SK-N-MC (cell line): ENCODE results near the gene CCDC192.
"Not testable (repeated sequence)": the region's sequence is repeated elsewhere in the genome, so short reads cannot be mapped to it uniquely, and the experiment has no call there.

Experiments used
- DNase-seq: peaks from one replicate; pipeline ENCODE4 v3.0.0-alpha.2; 2011; ENCODE audit warnings: low read depth, low spot score
- H3K27ac ChIP-seq: fragments of 200-600 bp; sonication (generic); 2 replicates; pipeline ENCODE4 v1.5.1; 2016; ENCODE audit warnings: mixed run types
- H3K36me3 ChIP-seq: fragments of 200-600 bp; sonication (generic); 2 replicates; pipeline ENCODE4 v1.6.1; 2017; ENCODE audit warnings: antibody characterized with exemption, low read length, mixed read lengths; ENCODE audit not compliant: insufficient read depth
- H3K4me3 ChIP-seq: fragments of 200-600 bp; sonication (generic); 2 replicates; pipeline ENCODE4 v1.5.1; 2016
- H3K9ac ChIP-seq: fragments of 200-600 bp; sonication (generic); 2 replicates; pipeline ENCODE4 v1.8.0; 2017; ENCODE audit warnings: mixed run types, mixed read lengths; ENCODE audit not compliant: insufficient read length
- H3K9me3 ChIP-seq: fragments of 200-600 bp; sonication (generic); 2 replicates; pipeline ENCODE4 v1.6.1; 2017; ENCODE audit warnings: low read depth, mild to moderate bottlenecking, antibody characterized with exemption, low read length, moderate library complexity, mixed read lengths
- EZH2 ChIP-seq: fragments of 200-600 bp; sonication (generic); IDR thresholded peaks from one replicate; pipeline ENCODE4 v1.6.1; 2017; ENCODE audit warnings: antibody characterized with exemption
- FOXP2 ChIP-seq: optimal IDR thresholded peaks from 2 replicates; pipeline ENCODE3; 2011; ENCODE audit warnings: mild to moderate bottlenecking, moderate library complexity; ENCODE audit not compliant: insufficient read depth; ENCODE audit errors: extremely low read length, control extremely low read depth
- POLR2AphosphoS5 ChIP-seq: IDR thresholded peaks from 2 replicates; pipeline ENCODE4 v1.6.1; 2012; ENCODE audit warnings: mild to moderate bottlenecking, low read depth, low read length, borderline replicate concordance

Gene CCDC192

DNA sequence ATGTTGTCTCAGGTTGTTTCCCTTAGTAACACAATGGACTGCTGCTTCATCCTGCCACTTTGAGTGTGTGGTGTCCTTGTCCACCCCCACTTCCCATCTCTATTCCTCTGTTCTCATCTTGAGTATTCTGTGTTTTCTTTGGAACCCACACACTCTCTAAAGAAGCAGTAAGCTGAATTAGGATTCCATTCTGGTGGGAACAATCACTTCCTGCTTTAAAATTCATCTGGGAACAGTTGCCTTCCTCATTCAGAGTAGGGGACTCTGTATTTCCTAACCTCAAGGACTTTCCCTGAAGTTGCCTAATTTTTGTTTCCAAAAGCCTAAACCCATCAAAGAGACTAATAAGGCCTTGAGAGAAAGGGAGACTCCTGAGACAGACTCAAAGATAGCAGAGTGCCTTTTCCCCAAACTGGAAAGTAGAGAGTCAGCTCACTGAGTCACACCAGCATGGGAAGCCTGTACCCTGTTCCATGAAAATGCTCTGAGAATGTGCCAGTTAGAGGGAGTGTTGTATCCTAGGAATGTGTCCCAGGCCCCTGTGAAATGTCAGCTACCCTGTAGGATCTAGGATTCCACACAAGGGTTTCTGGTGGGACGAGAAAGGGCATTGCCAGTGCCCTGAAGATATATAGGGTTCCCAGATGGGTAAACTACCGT lies 63.6 kb downstream of the CCDC192 start:
- Histone ChIP-seq H3K36me3 (no peaks in the 10 kb centered on the region), H3K4me3 (no peak overlapping the region), H3K9ac (no peak overlapping the region), H3K9me3 (no peaks in the 10 kb centered on the region), H3K27ac (no peak overlapping the region)
- TF ChIP-seq POLR2AphosphoS5 (no peak), EZH2 (no peak), FOXP2 (no peak)
- DNase-seq = no peak

- no peak for TF ChIP-seq FOXP2
- no peak for TF ChIP-seq EZH2
- TF ChIP-seq POLR2AphosphoS5 = no peak
- Histone ChIP-seq H3K4me3 (no peak overlapping the region), H3K9ac (no peak overlapping the region), H3K36me3 (no peaks in the 10 kb centered on the region), H3K9me3 (no peaks in the 10 kb centered on the region), H3K27ac (no peak overlapping the region)
- no peak for DNase-seq
Measured at GRCh38 chr5:127769386-127769785, 66.2 kb downstream of the CCDC192 start.

GRCh38 chr5:127770272-127770671 lies 67.1 kb downstream of the CCDC192 start:
- Histone ChIP-seq H3K4me3 (no peak overlapping the region), H3K27ac (no peak overlapping the region), H3K36me3 (no peaks in the 10 kb centered on the region), H3K9me3 (no peaks in the 10 kb centered on the region), H3K9ac (no peak overlapping the region)
- TF ChIP-seq EZH2 = no peak
- no peak for TF ChIP-seq FOXP2
- TF ChIP-seq POLR2AphosphoS5 = no peak
- no peak for DNase-seq

DNA sequence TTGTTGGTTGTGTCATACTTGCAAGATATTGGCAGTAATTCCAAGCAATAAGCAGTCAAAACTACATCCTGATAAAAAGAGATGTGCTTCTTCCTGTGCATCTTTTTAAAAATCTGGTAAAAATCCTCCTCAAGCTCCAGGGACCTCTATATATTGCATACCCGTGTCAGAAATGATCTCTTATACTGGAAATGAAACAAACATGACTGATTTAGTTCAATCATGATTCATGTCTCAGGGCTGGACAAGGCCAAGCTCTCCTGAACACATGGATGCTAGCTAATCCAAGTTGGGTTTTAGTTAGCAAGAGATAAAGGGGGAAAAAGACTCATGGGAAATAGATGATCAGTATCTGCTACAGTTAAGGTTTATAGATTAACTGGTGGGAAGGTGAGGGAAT lies 69.3 kb downstream of the CCDC192 start:
- DNase-seq = no peak
- Histone ChIP-seq H3K9me3 (no peaks in the 10 kb centered on the region), H3K4me3 (no peak overlapping the region), H3K9ac (no peak overlapping the region), H3K27ac (no peak overlapping the region), H3K36me3 (no peaks in the 10 kb centered on the region)
- TF ChIP-seq FOXP2 (no peak), POLR2AphosphoS5 (no peak), EZH2 (no peak)

- no peaks in the 10 kb centered on the region for H3K36me3 ChIP-seq
- no peak overlapping the region for H3K9ac ChIP-seq
- no peak overlapping the region for H3K27ac ChIP-seq
- H3K9me3 ChIP-seq = no peaks in the 10 kb centered on the region
- H3K4me3 ChIP-seq = no peak overlapping the region
- TF ChIP-seq EZH2 (no peak), POLR2AphosphoS5 (no peak), FOXP2 (no peak)
- no peak for DNase-seq
Measured at GRCh38 chr5:127774221-127774620, 71.0 kb downstream of the CCDC192 start.

GRCh38 chr5:127776477-127776876 lies 73.3 kb downstream of the CCDC192 start:
- Histone ChIP-seq H3K9me3 (no peaks in the 10 kb centered on the region), H3K9ac (no peak overlapping the region), H3K36me3 (no peaks in the 10 kb centered on the region), H3K27ac (no peak overlapping the region), H3K4me3 (no peak overlapping the region)
- TF ChIP-seq FOXP2 (no peak), POLR2AphosphoS5 (no peak), EZH2 (no peak)
- DNase-seq = no peak

DNA sequence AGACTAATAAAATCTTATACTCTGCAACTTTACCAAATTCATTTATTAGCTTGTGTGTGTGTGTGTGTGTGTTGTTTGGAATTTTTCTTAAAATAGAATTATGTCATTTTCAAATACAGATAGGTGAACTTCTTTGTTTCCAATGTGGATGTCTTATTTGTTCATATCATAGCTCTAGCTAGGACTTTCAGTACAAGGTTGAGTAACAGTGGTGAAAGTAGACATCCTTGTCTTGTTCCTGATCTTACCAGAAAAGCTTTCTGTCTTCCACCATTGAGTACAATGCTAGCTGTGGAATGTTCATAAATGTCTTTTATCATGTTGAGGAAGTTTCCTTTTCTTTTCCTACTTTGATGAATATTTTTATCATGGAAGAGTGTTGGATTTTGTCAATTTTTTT lies 74.8 kb downstream of the CCDC192 start:
- H3K27ac ChIP-seq = no peak overlapping the region
- TF ChIP-seq FOXP2 (no peak), POLR2AphosphoS5 (no peak), EZH2 (no peak)

DNA sequence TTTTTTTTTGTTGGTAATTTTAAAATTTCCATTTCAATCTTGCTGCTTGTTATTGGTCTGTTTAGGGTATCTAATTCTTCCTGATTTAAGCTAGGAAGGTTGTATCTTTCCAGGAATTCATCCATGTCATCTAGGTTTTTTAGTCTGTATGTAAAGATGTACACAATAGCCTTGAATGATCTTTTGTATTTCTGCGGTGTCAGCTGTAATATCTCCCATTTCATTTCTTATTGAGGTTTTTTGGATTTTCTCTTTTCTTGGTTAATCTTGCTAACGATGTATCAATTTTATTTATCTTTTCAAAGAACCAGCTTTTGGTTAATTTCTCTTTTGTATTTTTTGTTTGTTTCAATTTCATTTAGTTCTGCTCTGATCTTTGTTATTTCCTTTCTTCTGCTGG lies 79.3 kb downstream of the CCDC192 start:
- H3K27ac ChIP-seq, H3K9ac ChIP-seq, H3K9me3 ChIP-seq, H3K36me3 ChIP-seq, DNase-seq, H3K4me3 ChIP-seq: not testable (repeated sequence)

More for the DNA sequence above, 74.8 kb downstream of the CCDC192 start:
- no peak overlapping the region for H3K9ac ChIP-seq
- H3K4me3 ChIP-seq = no peak overlapping the region
- no peaks in the 10 kb centered on the region for H3K36me3 ChIP-seq
- H3K9me3 ChIP-seq = no peaks in the 10 kb centered on the region
- no peak for DNase-seq

DNA sequence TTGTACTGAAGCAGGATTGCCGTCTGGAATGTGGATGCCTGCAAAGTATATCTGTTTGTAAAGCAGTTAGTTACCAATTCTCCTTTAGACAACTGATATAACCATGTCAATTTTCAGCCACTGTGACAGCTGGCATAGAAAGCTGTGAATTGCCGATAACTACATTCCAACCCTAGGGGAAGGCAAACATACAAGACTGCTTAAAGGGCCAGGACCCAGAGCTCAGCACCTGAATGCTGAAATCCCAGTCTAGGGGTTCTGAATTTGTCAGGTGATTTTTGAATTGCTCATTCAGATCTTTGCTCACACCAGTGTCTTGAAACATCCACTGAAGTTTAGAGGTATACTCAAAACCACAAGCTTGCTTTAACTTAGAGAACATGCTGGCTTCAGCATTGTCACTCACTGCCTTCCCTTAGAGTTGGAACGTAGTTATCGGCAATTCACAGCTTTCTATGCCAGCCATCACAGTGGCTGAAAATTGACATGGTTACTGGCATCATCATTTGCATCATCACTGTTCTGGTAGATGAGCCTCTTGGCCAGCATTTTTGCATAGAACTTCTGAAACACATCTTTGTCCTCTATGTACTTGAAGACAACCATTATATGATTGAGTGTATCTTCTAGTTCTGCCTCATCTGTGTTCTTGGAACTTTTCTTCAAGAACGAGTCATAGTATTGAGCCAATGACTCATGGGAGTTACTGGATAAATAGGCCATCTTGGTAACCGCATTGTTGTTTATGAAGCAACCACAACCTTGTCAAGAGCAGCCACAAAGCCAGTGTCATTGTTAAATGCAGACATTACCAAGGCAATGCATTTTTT lies 82.1 kb downstream of the CCDC192 start:
- no peak overlapping the region for H3K4me3 ChIP-seq
- no peak for DNase-seq
- no peak overlapping the region for H3K27ac ChIP-seq
- H3K9ac ChIP-seq = no peak overlapping the region
- no peaks in the 10 kb centered on the region for H3K9me3 ChIP-seq
- H3K36me3 ChIP-seq = no peaks in the 10 kb centered on the region
- no peak for TF ChIP-seq FOXP2
- no peak for TF ChIP-seq POLR2AphosphoS5
- TF ChIP-seq EZH2 = no peak
